GM21381 (cell line): Measurements from ENCODE around the gene PCSK9.

ENCODE experiments used
- ATAC-seq: cut with Tn5 transposase; IDR thresholded peaks from one replicate; pipeline ENCODE4 v1.9.1; 2021; ENCODE audit warnings: mild to moderate bottlenecking, moderate library complexity; ENCODE audit not compliant: unreplicated experiment

The PCSK9 gene

GRCh38 chr1:55057270-55057955 lies 18.1 kb downstream of the PCSK9 start:
- ATAC-seq = no peak

DNA sequence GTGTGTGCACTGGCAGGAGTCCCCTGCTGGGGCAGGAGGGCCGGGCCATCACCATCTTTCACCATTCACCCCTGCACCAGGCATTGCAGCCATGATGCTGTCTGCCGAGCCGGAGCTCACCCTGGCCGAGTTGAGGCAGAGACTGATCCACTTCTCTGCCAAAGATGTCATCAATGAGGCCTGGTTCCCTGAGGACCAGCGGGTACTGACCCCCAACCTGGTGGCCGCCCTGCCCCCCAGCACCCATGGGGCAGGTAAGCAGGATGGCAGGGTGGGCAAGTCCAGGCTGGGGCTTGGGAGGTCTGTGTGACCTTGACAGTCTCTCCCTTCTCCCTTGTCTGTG lies 18.6 kb downstream of the PCSK9 start:
- ATAC-seq = no peak

DNA sequence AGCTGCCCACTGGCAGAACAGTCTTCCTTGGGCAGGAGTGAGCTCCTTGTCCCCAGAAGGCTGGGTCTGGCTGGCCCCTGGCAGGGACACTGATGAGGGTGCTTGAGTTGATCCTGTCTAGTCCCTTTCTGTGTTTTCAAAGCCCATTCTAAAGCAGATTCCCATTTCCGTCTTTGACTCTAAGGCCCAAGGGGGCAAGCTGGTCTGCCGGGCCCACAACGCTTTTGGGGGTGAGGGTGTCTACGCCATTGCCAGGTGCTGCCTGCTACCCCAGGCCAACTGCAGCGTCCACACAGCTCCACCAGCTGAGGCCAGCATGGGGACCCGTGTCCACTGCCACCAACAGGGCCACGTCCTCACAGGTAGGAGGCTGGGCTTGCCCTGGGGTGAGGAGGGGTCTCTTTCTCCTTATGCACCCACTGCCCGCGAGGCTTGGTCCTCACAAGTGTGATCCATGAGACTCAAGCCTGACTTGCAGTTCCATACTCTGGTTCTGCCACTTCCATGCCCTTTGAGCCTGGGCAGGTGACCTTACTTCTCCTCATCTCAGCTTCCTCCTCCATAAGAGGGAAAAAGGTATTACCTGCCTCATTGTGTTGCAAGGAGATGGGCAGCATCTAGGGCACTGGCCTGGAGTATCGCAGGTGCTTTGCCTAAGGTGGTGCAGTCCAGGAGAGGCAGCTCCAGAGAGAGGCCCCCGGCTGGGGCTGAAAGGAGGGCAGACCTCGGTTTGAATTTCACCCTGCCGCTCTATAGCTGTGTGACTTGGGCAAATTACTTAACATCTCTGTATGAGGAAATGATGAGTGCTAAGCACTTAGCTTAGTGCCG lies 20.2 kb downstream of the PCSK9 start:
- no peak for ATAC-seq

DNA sequence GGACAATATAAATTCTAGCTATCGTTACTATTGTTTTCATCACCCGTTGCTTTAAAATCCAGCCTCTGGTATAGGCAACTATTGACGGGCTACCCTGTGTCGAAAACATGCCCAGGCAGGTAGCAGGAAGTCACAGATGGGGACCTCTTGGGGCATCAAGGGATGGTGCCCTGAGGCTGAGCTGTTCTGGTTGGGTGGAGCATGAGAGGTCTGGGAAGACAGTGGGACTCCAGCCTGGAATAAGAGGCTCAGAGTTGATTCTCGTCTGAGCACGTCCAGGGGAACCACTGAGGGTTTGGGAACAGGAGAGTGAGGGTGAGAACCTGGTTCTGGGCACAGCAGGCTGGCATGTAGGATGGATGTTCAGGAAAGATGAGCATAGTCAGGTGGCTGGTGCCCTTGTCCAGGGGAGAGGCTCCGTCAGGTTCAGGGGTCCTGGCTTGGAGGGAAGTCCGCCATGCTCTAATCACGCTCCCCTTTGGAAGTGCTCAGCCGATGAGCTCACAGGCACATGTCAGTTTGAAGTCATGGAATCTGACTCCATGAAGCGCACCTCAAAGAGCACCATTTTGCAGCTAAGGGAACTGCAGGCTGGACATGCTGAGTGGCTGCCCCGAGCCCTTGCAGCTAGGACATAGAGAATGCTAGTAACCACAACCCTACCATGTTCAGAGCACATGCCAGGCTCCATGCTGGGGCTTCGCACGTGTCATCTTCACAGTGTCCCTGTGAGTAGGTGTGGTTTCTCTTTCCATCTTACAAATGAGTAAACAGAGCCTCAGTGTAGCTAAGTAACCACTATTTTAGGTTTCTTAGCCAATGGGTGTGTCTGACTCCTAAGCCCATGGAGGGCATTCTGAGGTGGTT lies 21.0 kb downstream of the PCSK9 start:
- no peak for ATAC-seq

DNA sequence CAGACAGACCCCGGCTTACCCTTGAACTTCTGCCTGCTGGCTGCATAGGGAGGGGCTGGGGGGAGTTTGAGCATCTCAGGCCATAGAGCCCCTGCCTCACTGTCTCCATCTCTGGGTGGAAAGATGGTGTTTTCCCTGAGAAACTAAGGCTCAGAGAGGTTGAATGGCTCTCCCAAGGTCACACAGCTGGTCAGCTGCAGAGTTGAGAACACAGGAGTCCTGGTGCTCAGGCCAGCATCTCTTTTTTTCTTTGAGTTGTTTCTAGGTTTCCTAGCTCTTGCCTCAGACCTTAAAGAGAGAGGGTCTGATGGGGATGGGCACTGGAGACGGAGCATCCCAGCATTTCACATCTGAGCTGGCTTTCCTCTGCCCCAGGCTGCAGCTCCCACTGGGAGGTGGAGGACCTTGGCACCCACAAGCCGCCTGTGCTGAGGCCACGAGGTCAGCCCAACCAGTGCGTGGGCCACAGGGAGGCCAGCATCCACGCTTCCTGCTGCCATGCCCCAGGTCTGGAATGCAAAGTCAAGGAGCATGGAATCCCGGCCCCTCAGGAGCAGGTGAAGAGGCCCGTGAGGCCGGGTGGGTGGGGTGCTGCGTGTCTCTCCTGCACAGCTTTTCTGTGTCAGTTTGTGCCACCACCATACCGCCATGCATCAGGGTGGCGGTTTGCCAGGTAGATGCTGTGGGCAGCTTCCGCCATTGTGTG lies 21.8 kb downstream of the PCSK9 start:
- no peak for ATAC-seq

GRCh38 chr1:55061706-55062321 lies 22.5 kb downstream of the PCSK9 start:
- no peak for ATAC-seq

DNA sequence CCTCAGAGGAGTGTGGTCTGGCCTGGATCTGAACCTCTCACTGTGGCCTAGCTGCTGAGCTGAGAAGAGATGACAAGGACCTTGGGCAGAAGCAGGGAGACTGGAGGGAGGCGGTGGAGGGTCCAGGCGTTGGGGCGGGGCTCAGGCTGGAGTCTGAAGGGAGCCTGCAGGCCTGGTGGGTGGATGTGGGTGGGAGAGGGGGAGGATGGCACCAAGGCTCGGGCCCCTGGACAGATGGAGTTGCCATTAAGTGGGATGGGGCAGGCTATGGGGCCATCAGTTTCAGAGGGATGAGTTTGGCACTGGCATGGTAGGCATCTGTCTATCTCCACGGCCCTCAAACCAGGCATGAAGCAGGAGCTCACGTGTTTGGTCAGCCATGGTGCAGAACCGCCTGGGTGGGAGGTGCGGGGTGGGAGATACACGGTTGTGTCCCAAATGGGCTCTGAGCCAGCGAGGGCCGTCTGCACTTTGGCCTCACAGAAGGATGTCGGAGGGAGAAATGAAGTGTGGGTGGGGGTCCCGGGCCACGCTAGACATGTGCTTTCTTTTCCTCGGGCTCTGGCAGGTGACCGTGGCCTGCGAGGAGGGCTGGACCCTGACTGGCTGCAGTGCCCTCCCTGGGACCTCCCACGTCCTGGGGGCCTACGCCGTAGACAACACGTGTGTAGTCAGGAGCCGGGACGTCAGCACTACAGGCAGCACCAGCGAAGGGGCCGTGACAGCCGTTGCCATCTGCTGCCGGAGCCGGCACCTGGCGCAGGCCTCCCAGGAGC lies 23.6 kb downstream of the PCSK9 start:
- ATAC-seq = no peak

DNA sequence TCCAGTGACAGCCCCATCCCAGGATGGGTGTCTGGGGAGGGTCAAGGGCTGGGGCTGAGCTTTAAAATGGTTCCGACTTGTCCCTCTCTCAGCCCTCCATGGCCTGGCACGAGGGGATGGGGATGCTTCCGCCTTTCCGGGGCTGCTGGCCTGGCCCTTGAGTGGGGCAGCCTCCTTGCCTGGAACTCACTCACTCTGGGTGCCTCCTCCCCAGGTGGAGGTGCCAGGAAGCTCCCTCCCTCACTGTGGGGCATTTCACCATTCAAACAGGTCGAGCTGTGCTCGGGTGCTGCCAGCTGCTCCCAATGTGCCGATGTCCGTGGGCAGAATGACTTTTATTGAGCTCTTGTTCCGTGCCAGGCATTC lies 24.2 kb downstream of the PCSK9 start:
- ATAC-seq = no peak

DNA sequence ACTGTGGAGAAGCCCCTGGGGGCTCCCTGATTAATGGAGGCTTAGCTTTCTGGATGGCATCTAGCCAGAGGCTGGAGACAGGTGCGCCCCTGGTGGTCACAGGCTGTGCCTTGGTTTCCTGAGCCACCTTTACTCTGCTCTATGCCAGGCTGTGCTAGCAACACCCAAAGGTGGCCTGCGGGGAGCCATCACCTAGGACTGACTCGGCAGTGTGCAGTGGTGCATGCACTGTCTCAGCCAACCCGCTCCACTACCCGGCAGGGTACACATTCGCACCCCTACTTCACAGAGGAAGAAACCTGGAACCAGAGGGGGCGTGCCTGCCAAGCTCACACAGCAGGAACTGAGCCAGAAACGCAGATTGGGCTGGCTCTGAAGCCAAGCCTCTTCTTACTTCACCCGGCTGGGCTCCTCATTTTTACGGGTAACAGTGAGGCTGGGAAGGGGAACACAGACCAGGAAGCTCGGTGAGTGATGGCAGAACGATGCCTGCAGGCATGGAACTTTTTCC lies 24.8 kb downstream of the PCSK9 start:
- no peak for ATAC-seq

DNA sequence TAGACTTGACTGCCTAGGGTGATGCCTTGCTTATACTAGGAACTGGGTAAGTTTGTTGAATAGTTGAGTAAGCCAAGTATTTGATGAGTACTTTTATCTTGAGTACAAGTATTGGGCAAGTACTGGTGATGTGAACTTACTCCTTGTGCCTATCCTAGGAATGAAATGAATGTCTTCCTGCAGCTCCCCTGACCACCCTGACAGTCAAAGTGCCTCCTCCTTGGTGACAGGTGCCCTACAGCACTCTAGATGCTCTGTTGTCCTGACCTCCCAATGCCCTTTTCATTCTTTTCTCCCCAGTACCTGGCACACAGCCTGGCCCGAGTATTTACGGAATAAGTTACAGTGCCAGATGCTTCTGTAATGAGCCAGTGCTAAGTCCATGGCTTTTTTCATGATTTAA lies 25.5 kb downstream of the PCSK9 start:
- no peak for ATAC-seq

- no peak for ATAC-seq
Measured at GRCh38 chr1:55065648-55066047, 26.3 kb downstream of the PCSK9 start.

GRCh38 chr1:55067022-55067778 lies 27.9 kb downstream of the PCSK9 start:
- ATAC-seq = no peak

DNA sequence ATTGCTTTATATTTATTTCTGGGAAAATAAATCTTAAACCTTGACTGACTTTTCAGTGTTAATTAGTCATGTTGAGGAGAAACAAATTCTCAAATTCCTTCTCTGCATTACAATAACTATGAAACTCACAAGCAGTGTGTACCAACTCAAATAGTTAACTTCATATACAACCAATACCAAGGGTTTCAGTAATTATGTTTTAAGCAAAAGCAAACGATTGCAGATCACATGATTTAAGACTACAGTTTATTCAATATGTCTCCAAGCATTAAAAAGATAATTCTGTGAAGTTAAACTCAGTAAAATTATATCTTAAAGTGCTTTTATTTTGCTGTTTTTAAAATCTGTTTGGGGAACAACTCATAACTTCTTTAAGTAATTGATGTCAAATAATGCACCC lies 28.6 kb downstream of the PCSK9 start:
- no peak for ATAC-seq

DNA sequence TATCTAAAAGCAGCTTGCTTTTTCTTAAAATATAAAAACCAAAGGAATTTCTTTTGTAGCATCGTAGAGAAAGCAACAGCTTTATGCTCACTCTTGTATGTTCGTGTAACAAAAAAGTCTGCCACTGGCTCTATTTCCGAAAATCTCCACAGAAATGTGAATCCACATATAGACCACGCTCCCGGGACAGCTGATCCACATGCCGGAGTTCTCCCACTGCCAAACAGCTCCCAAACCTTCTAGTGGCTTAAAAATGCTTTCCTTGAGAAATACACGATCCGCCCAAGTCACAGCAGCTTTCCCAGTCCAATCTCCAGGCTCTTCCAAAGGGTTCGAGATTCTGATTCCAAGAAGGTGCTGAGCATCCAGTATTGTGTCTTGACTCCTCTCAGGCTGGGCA lies 29.3 kb downstream of the PCSK9 start:
- no peak for ATAC-seq

DNA sequence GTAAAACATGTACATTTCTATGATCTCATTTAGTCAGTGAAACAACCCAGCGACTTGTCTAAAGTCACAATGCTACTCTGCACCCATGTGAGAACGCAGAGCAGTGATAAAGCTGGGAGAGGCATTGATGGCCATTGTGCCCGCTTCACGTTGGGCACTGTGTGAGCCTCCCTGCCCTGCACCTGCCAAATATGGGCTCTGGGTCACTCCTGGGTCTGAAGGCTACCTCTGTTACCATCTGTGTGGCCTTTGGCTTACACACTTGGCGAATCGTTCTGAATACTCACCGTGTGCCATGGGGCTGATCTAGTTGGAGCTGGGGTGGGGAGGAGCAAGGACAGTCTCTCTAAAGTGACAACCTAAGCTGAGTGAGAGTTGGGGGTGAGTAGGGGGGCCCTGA lies 29.9 kb downstream of the PCSK9 start:
- ATAC-seq = no peak

GRCh38 chr1:55070293-55071164 lies 31.2 kb downstream of the PCSK9 start:
- no peak for ATAC-seq

DNA sequence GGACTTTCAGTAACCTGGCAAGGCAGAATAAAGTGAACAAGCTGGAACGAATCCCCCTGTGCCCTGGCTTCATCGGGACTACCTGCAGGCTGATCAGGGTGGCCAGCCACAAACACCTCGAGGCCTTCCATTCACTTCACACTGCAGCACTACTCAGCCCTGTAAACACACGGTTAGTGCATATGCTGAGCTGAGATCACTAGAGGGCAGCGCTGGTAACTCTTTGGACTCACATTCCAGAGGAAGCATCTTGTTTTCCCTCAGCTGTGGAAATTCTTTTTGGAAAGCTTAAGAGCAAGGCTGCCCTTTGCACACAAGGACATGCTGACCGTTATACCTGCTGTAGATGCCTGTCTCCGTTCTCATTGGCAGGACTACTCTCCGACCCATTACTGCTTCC lies 32.1 kb downstream of the PCSK9 start:
- no peak for ATAC-seq
